GM18951 (cell line): Measurements from ENCODE around the gene PTP4A1.
"Not testable (repeated sequence)": the region's sequence is repeated elsewhere in the genome, so short reads cannot be mapped to it uniquely, and the experiment has no call there.

Experiments
- POLR2A ChIP-seq: IDR thresholded peaks from 4 replicates; pipeline ENCODE4 v1.6.1; 2011; ENCODE audit warnings: mild to moderate bottlenecking; ENCODE audit not compliant: insufficient read length, insufficient read depth; ENCODE audit errors: extremely low read depth
- in situ Hi-C: fragments of 300-500 bp; cut with MboI; formaldehyde crosslinking; loops from one replicate; pipeline ENCODE4 v1.12.0; 2022; ENCODE audit warnings: low sequenced_read_pairs, mixed read lengths, inconsistent platforms; ENCODE audit not compliant: unreplicated experiment

PTP4A1 gene

GRCh38 chr6:63572044-63572746, at the start of gene PTP4A1, which contains the start of gene LOC128125822:
TSS of gene PTP4A1 (plus strand) at chr6:63572480. CDS start at chr6:63576881, 4,401 bp downstream.
TSS of gene LOC128125822 (plus strand) at chr6:63572480.
- in situ Hi-C loops: loop anchor here (10.0 kb wide), 1 partner anchor 217 kb away; no protein-coding TSS in a partner anchor
- peak; percentile 91 for TF ChIP-seq POLR2A

GRCh38 chr6:63522911-63523287, 49.4 kb upstream of the PTP4A1 start:
- in situ Hi-C loops: not testable (repeated sequence)

GRCh38 chr6:63523630-63524029, 48.6 kb upstream of the PTP4A1 start:
- no peak for TF ChIP-seq POLR2A
- in situ Hi-C loops: no loop called here

- TF ChIP-seq POLR2A: no peak
- in situ Hi-C loops: no loop called here
Observed at GRCh38 chr6:63525186-63525878, 46.9 kb upstream of the PTP4A1 start.

GRCh38 chr6:63526931-63527330, 45.3 kb upstream of the PTP4A1 start:
- no peak for TF ChIP-seq POLR2A
- in situ Hi-C loops: no loop called here

- in situ Hi-C loops: no loop called here
- no peak for TF ChIP-seq POLR2A
Observed at GRCh38 chr6:63527658-63528514, 44.4 kb upstream of the PTP4A1 start.

- in situ Hi-C loops: no loop called here
- no peak for TF ChIP-seq POLR2A
Observed at GRCh38 chr6:63529498-63529897, 42.8 kb upstream of the PTP4A1 start.

- in situ Hi-C loops: no loop called here
Observed at GRCh38 chr6:63530182-63530581, 42.1 kb upstream of the PTP4A1 start.

GRCh38 chr6:63530991-63531390, 41.3 kb upstream of the PTP4A1 start:
- TF ChIP-seq POLR2A: no peak
- in situ Hi-C loops: no loop called here

More at GRCh38 chr6:63530182-63530581, 42.1 kb upstream of the PTP4A1 start:
- TF ChIP-seq POLR2A: no peak

- in situ Hi-C loops: no loop called here
- no peak for TF ChIP-seq POLR2A
Observed at GRCh38 chr6:63533026-63533425, 39.3 kb upstream of the PTP4A1 start.

- in situ Hi-C loops: no loop called here
- no peak for TF ChIP-seq POLR2A
Observed at GRCh38 chr6:63533952-63534351, 38.3 kb upstream of the PTP4A1 start.

- in situ Hi-C loops: no loop called here
- TF ChIP-seq POLR2A: no peak
Observed at GRCh38 chr6:63537201-63537958, 34.9 kb upstream of the PTP4A1 start.

- in situ Hi-C loops: no loop called here
- TF ChIP-seq POLR2A: no peak
Observed at GRCh38 chr6:63537959-63538300, 34.4 kb upstream of the PTP4A1 start.
